GM19438 (cell line): ENCODE measurements around the gene MUC20.
"Not testable (repeated sequence)": the region's sequence is repeated elsewhere in the genome, so short reads cannot be mapped to it uniquely, and the experiment has no call there.

Source experiments
- ATAC-seq: cut with Tn5 transposase; IDR thresholded peaks from one replicate; pipeline ENCODE4 v1.9.1; 2021; ENCODE audit warnings: low read depth; ENCODE audit not compliant: unreplicated experiment

MUC20 gene

GRCh38 chr3:195727606-195728195 is 6.9 kb downstream of the MUC20 start:
- no peak for ATAC-seq

- not testable (repeated sequence) for ATAC-seq
Observed at GRCh38 chr3:195728789-195729188, 8.0 kb downstream of the MUC20 start.

- no peak for ATAC-seq
Observed at GRCh38 chr3:195729476-195730251, 8.9 kb downstream of the MUC20 start.

GRCh38 chr3:195731356-195731905 is 10.7 kb downstream of the MUC20 start:
- ATAC-seq = no peak

- no peak for ATAC-seq
Observed at GRCh38 chr3:195732940-195733339, 12.2 kb downstream of the MUC20 start.

- no peak for ATAC-seq
Observed at GRCh38 chr3:195735036-195735695, 14.4 kb downstream of the MUC20 start.

- no peak for ATAC-seq
Observed at GRCh38 chr3:195736866-195737490, 16.2 kb downstream of the MUC20 start.

GRCh38 chr3:195737782-195738181 is 17.0 kb downstream of the MUC20 start:
- not testable (repeated sequence) for ATAC-seq

GRCh38 chr3:195738274-195739044 is 17.7 kb downstream of the MUC20 start:
- ATAC-seq = no peak

GRCh38 chr3:195739561-195740111 is 18.9 kb downstream of the MUC20 start:
- no peak for ATAC-seq

- ATAC-seq = no peak
Observed at GRCh38 chr3:195744437-195744836, 23.7 kb downstream of the MUC20 start.

- ATAC-seq = no peak
Observed at GRCh38 chr3:195746346-195746745, 25.6 kb downstream of the MUC20 start.

- no peak for ATAC-seq
Observed at GRCh38 chr3:195746751-195747150, 26.0 kb downstream of the MUC20 start.

- no peak for ATAC-seq
Observed at GRCh38 chr3:195748661-195749060, 27.9 kb downstream of the MUC20 start.

GRCh38 chr3:195749101-195749500 is 28.3 kb downstream of the MUC20 start:
- not testable (repeated sequence) for ATAC-seq

- no peak for ATAC-seq
Observed at GRCh38 chr3:195750797-195751520, 30.2 kb downstream of the MUC20 start.

GRCh38 chr3:195751560-195751959 is 30.8 kb downstream of the MUC20 start:
- no peak for ATAC-seq

GRCh38 chr3:195752066-195752465 is 31.3 kb downstream of the MUC20 start:
- ATAC-seq = no peak
